Measurements from ENCODE around the gene GJD2.

Gene GJD2

DNA sequence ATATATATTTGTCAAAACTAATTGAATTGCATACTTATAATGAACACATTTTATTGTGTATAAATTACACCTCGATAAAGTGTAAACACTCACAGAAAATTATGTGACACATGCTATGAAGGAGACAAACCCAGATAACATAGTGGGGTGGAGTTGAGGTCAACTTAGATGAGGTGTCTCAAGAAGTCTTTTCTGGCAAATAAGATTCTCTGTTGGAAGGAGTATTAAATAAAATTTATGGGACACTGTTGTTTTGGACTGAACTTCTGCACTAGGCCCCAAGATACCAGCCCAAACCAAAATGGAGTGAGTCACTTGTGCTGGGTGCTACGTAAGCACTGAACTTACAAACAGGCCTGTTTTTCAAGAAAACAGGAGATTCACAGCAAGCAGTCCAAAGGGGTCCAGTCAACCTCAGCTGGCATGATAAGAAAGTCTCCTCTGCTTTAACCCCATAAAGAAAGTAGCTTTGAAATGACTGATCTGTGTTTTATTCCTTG, 21.9 kb upstream of the GJD2 start:
- DNase-seq (ENCODE audit: low read depth): no peak
- TF ChIP-seq, protein P1, sequence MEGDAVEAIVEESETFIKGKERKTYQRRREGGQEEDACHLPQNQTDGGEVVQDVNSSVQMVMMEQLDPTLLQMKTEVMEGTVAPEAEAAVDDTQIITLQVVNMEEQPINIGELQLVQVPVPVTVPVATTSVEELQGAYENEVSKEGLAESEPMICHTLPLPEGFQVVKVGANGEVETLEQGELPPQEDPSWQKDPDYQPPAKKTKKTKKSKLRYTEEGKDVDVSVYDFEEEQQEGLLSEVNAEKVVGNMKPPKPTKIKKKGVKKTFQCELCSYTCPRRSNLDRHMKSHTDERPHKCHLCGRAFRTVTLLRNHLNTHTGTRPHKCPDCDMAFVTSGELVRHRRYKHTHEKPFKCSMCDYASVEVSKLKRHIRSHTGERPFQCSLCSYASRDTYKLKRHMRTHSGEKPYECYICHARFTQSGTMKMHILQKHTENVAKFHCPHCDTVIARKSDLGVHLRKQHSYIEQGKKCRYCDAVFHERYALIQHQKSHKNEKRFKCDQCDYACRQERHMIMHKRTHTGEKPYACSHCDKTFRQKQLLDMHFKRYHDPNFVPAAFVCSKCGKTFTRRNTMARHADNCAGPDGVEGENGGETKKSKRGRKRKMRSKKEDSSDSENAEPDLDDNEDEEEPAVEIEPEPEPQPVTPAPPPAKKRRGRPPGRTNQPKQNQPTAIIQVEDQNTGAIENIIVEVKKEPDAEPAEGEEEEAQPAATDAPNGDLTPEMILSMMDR (IDR thresholded peaks at IDR 0.05; ENCODE audit: control insufficient read depth, insufficient read depth, low read depth, low read length, missing control alignments): no peak
- H3K4me3 ChIP-seq (ENCODE audit: control insufficient read depth, low read depth, low read length): no peak overlapping the region

DNA sequence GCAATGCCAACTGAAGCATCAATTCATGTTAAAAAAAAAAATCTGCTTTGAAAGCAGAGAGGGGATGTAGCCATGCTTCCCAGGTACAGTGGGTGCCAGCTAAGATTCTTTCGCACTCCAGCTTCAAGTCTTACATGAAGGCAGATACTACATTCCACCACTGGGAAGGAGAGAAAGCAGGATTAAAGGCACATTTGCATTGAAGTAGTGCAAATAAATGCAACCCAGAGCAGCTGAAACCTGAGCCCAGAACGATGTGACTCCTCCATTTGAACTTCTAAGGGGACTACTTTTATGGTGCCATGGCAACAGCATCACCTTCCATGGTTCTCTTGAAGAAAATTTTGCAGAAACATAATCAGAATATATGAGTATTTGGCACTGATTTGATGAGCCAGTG, 19.1 kb upstream of the GJD2 start:
- no peak overlapping the region for H3K4me3 ChIP-seq (ENCODE audit: control insufficient read depth, low read depth, low read length)
- no peak for DNase-seq (ENCODE audit: low read depth)
- TF ChIP-seq, protein P1 (IDR thresholded peaks at IDR 0.05; ENCODE audit: control insufficient read depth, insufficient read depth, low read depth, low read length, missing control alignments): no peak

- TF ChIP-seq, protein P1 (IDR thresholded peaks at IDR 0.05; ENCODE audit: control insufficient read depth, insufficient read depth, low read depth, low read length, missing control alignments): no peak
- DNase-seq (ENCODE audit: low read depth): no peak
- H3K4me3 ChIP-seq (ENCODE audit: control insufficient read depth, low read depth, low read length): no peak overlapping the region
These were observed 18.2 kb upstream of the GJD2 start for GRCh38 chr15:34773013-34773412.

DNA sequence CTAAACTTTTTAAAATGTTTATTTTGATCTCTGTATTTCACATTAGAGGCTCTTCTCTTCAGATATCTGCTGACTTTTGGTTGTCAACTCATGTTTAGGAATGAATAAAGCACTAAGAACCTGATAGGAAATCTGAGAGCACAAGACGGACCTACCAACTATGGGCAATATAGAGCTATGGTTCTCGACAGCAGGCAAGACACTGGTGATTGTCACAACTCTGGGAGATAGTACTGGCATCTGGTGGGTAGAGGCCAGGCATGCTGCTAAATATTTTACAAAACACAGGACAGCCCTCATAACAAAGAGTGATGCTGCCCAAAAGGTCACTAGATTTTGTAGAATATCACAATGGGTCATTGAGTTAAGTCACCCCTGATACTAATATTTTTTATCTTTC, 17.5 kb upstream of the GJD2 start:
- TF ChIP-seq, protein P1 (IDR thresholded peaks at IDR 0.05; ENCODE audit: control insufficient read depth, insufficient read depth, low read depth, low read length, missing control alignments): no peak
- DNase-seq (ENCODE audit: low read depth): no peak
- no peak overlapping the region for H3K4me3 ChIP-seq (ENCODE audit: control insufficient read depth, low read depth, low read length)

DNA sequence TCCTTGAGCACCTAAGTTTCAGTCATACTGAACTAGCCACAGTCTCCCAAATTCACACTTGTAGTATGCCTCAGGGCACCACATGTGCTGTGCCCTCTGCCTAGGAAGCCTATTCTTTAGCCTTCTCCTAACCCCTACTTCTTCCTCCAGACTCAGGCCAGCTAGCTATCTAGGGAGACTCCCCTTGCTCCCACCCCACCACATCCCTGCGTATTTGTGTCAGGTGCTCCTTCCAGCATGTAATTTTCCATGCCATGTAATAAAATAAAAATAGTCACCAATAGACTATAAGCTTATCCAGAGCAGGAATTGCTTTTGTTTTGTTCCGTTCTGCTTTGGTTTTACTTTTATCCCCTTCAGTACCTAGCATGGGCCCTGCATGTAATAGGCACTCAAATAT, 14.9 kb upstream of the GJD2 start:
- no peak for DNase-seq (ENCODE audit: low read depth)
- H3K4me3 ChIP-seq (ENCODE audit: control insufficient read depth, low read depth, low read length): no peak overlapping the region
- TF ChIP-seq, protein P1 (IDR thresholded peaks at IDR 0.05; ENCODE audit: control insufficient read depth, insufficient read depth, low read depth, low read length, missing control alignments): no peak

DNA sequence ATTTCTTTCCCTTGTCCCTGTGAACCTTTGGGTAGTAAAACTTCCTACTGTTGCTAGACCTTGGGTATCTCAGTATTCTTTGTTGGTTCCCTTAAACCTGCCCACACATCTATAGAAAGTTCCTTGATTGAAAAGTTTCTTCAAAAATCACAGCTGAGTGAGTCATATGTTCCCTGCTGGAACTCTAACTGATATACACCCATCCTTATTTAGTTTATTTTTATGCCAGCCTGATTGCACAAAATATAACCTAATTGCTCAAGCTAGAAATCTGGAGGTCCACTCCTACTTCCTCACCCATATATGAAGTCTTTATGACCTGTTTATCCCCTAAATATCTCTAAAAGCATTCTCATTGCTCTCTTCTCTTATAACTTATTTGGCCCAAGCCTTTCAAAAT, 13.7 kb upstream of the GJD2 start:
- TF ChIP-seq, protein P1 (IDR thresholded peaks at IDR 0.05; ENCODE audit: control insufficient read depth, insufficient read depth, low read depth, low read length, missing control alignments): no peak
- DNase-seq (ENCODE audit: low read depth): no peak
- H3K4me3 ChIP-seq (ENCODE audit: control insufficient read depth, low read depth, low read length): no peak overlapping the region

DNA sequence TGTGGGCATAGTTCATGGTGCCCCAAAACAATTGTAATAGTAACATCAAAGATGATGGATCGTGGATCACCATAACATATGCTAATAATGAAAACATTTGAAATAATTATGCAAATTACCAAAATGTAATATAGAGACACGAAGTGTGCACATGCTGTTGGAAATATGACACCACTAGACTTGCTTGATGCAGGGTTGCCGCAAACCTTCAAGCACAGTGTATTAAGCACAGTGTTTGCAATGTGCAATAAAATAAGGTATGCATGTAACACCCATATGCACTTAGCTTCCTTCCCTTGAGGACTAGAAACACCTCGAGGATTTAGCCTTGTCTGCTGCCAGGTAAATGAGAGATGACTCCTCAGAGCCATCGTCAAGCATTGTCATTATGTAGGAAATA, 10.9 kb upstream of the GJD2 start:
- H3K4me3 ChIP-seq (ENCODE audit: control insufficient read depth, low read depth, low read length): no peak overlapping the region
- TF ChIP-seq, protein P1 (IDR thresholded peaks at IDR 0.05; ENCODE audit: control insufficient read depth, insufficient read depth, low read depth, low read length, missing control alignments): no peak
- DNase-seq (ENCODE audit: low read depth): no peak
